H1 (cell line): Measurements from ENCODE around the gene LBR. TPM values are rescaled to one million over a fixed set of nuclear protein-coding genes. Genes with fewer than 3 reads are reported as not detected.

Experiments
- BCL11A ChIP-seq, 2 experiments: IDR thresholded peaks; one replicate each; pipeline ENCODE4 v1.6.1; 2011; ENCODE audit warnings: low read depth in 2 of 2, low read length in 2 of 2, mild to moderate bottlenecking in 2 of 2
- POLR2AphosphoS5 ChIP-seq: IDR thresholded peaks from 2 replicates; pipeline ENCODE4 v1.6.1; 2011; ENCODE audit warnings: low read depth, low read length
- SP4 ChIP-seq: IDR thresholded peaks from 2 replicates; pipeline ENCODE4 v1.6.1; 2012; ENCODE audit warnings: low read length, inconsistent platforms
- TCF12 ChIP-seq: IDR thresholded peaks from 2 replicates; pipeline ENCODE4 v1.6.1; 2011; ENCODE audit warnings: low read depth, mild to moderate bottlenecking, low read length
- polyA plus RNA-seq, 7 experiments: library from polyadenylated mRNA; depleted of rRNA in 3 of 7; stranded (reverse) in 5 of 7; unstranded in 2 of 7; fragments of >200 nt in 5 of 7; fragments of 200-250 nt in 2 of 7; gene quantifications; 1 replicate in 5 of 7; 2 replicates in 1 of 7; 4 replicates in 1 of 7; pipeline versions ENCODE4 v1.2.1 to v1.2.3, GENCODE V29; 2011 to 2013; ENCODE audit warnings: missing spikeins in 2 of 7, mixed read lengths in 2 of 7
- total RNA-seq: library from RNA; stranded (reverse); fragmentation: NEBNext Ultra II Directional; extraction: Animal tissue kit (Norgen Biotek cat#: 25700); gene quantifications from 2 replicates; pipeline ENCODE4 v1.2.1, GENCODE V29; 2021

The LBR gene
- total and polyA plus RNA-seq, 2 of the 8 experiments (the other 6 are each of a cell fraction or from before 2014, with no cell fraction given) = 32.1 to 89.8 TPM

DNA sequence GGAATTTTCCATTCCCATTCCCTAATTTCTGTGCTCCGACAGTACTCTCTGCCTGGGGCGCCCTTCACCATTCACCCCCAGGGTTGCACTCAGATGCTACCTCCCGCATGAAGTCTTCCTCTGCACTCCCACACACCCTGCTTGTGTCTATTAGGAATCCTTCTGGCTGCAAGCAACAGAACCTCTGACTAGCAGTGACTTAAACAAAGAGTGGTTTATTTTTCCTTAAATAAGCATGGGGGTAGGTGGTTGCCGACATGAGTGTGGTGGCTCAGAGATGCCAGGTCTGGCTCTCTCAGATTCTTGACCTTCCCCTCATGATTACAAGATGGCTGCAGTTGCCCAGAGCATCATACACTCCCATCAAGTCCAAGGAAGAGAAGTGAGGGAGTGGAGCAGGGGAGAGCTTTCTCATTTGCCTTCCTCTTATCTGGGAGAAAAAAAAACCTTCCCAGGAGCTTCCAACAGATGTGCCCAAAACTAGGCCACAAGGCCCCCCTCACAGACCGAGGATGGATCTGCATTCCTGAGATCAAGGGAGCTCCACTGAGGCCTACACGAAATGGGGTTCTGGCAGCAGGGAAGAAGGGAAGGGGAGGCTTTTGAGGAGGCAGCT lies 49.6 kb upstream of the LBR start (continued):
- TF ChIP-seq POLR2AphosphoS5 (no peak), BCL11A (IDR thresholded peaks at IDR 0.05; ENCODE audit: low read depth in 2 of 2, low read length in 2 of 2) (no peak), TCF12 (no peak), SP4 (no peak)
